A549 (cell line): Measurements from ENCODE around the gene DMP1. TPM values are rescaled to one million over a fixed set of nuclear protein-coding genes. Genes with fewer than 3 reads are reported as not detected.

ENCODE experiments used
- ATAC-seq, 2 experiments: fragments of 200-7000 bp in 1 of 2; fragments of >200 bp in 1 of 2; cut with Nextera tagmentation in 1 of 2; cut with Tn5 transposase in 1 of 2; 3 replicates each; pipeline versions ENCODE4 v1.8.0 to v1.9.1; 2018 to 2020; ENCODE audit warnings: mild to moderate bottlenecking in 1 of 2, moderate library complexity in 1 of 2
- CTCF ChIA-PET: fragments of 300-600 bp; sonication (Branson Sonifier 250); formaldehyde crosslinking; extraction: SDS; loops from one replicate; lab custom pipeline; 2021; ENCODE audit warnings: antibody characterized with exemption, inconsistent platforms; lab: Yijun Ruan, JAX
- POLR2A ChIA-PET: fragments of 350-600 bp; formaldehyde crosslinking; extraction: SDS; loops from one replicate; lab custom pipeline; 2021; ENCODE audit warnings: antibody characterized with exemption, inconsistent platforms; lab: Yijun Ruan, JAX
- DNase-seq, 2 experiments: peaks; one replicate each; pipeline versions ENCODE4 v3.0.0 to v3.0.0-alpha.2; 2011 to 2016; ENCODE audit warnings: low read depth in 1 of 2, low spot score in 1 of 2
- FAIRE-seq: peaks from 2 replicates; lab custom pipeline; 2011; peaks lifted over from hg19 to GRCh38; lab: Jason Lieb, UNC
- H3K27ac ChIP-seq, 2 experiments: fragments of >200 bp; sonication (Bioruptor Twin); formaldehyde crosslinking; 3 replicates each; pipeline ENCODE4 v1.5.1; 2016 to 2017
- H3K4me1 ChIP-seq: fragments of >200 bp; sonication (Bioruptor Twin); formaldehyde crosslinking; 3 replicates; pipeline ENCODE4 v1.6.1; 2016
- H3K4me2 ChIP-seq: fragments of >200 bp; sonication (Bioruptor Twin); formaldehyde crosslinking; 3 replicates; pipeline ENCODE4 v1.6.1; 2016
- H3K4me3 ChIP-seq: fragments of >200 bp; sonication (Bioruptor Twin); formaldehyde crosslinking; 3 replicates; pipeline ENCODE4 v1.5.1; 2016
- H3K9me3 ChIP-seq: fragments of >200 bp; sonication (Bioruptor Twin); formaldehyde crosslinking; 3 replicates; pipeline ENCODE4 v1.6.1; 2016
- CBX2 ChIP-seq: fragments of 200-600 bp; sonication (generic); IDR thresholded peaks from 2 replicates; pipeline ENCODE4 v1.6.1; 2016; ENCODE audit warnings: low read depth, mild to moderate bottlenecking, borderline replicate concordance
- CBX8 ChIP-seq: fragments of 200-600 bp; sonication (generic); IDR thresholded peaks from 2 replicates; pipeline ENCODE4 v1.6.1; 2016
- CHD4 ChIP-seq: fragments of 200-600 bp; sonication (generic); IDR thresholded peaks from 2 replicates; pipeline ENCODE4 v1.6.1; 2016; ENCODE audit warnings: antibody characterized with exemption, mild to moderate bottlenecking, borderline replicate concordance
- E2F6 ChIP-seq: IDR thresholded peaks from 2 replicates; pipeline ENCODE4 v1.6.1; 2012; ENCODE audit warnings: low read depth, borderline replicate concordance
- EHF ChIP-seq: fragments of 250-450 bp; sonication (Bioruptor Pico); IDR thresholded peaks from 2 replicates; pipeline ENCODE4 v1.5.0; 2020; ENCODE audit warnings: mild to moderate bottlenecking
- EHMT2 ChIP-seq: fragments of 200-600 bp; sonication (generic); IDR thresholded peaks from 2 replicates; pipeline ENCODE4 v1.6.1; 2016; ENCODE audit warnings: antibody characterized with exemption, low read depth, mild to moderate bottlenecking, moderate library complexity
- EP300 ChIP-seq, 2 experiments: fragments of >200 bp; sonication (Bioruptor Twin); formaldehyde crosslinking; IDR thresholded peaks; 2 replicates in 1 of 2; 3 replicates in 1 of 2; pipeline ENCODE4 v1.6.1; 2016 to 2017
- FOSL2 ChIP-seq, 2 experiments: fragments of 450-650 bp in 1 of 2; fragments of >200 bp in 1 of 2; sonication (Bioruptor Twin) in 1 of 2; formaldehyde crosslinking; IDR thresholded peaks; 2 replicates each; pipeline versions ENCODE4 v1.5.0 to v1.6.1; 2016 to 2020; ENCODE audit warnings: mild to moderate bottlenecking in 1 of 2, moderate library complexity in 1 of 2
- FOXS1 ChIP-seq: fragments of 250-450 bp; sonication (Bioruptor Pico); IDR thresholded peaks from 2 replicates; pipeline ENCODE4 v1.5.0; 2020; ENCODE audit warnings: mild to moderate bottlenecking, moderate library complexity
- HES2 ChIP-seq: fragments of >200 bp; sonication (Bioruptor Twin); formaldehyde crosslinking; IDR thresholded peaks from 2 replicates; pipeline ENCODE4 v1.6.1; 2016
- HOXB13 ChIP-seq: fragments of 250-450 bp; sonication (Bioruptor Pico); IDR thresholded peaks from 2 replicates; pipeline ENCODE4 v1.5.0; 2020; ENCODE audit warnings: low read depth, mild to moderate bottlenecking, moderate library complexity
- HOXB5 ChIP-seq: fragments of 250-450 bp; sonication (Bioruptor Pico); IDR thresholded peaks from 2 replicates; pipeline ENCODE4 v1.5.0; 2020; ENCODE audit warnings: mild to moderate bottlenecking, moderate library complexity
- JUNB ChIP-seq: fragments of >200 bp; sonication (Bioruptor Twin); formaldehyde crosslinking; IDR thresholded peaks from 2 replicates; pipeline ENCODE4 v1.6.1; 2016
- KDM1A ChIP-seq: fragments of 200-600 bp; sonication (generic); IDR thresholded peaks from 2 replicates; pipeline ENCODE4 v1.6.1; 2016; ENCODE audit warnings: low read depth, mild to moderate bottlenecking
- KDM5A ChIP-seq: fragments of 200-600 bp; sonication (generic); IDR thresholded peaks from 2 replicates; pipeline ENCODE4 v1.6.1; 2016; ENCODE audit warnings: antibody characterized with exemption, mild to moderate bottlenecking
- MAFK ChIP-seq: fragments of 450-650 bp; IDR thresholded peaks from 2 replicates; pipeline ENCODE4 v1.6.1; 2014; ENCODE audit not compliant: partially characterized antibody
- MAX ChIP-seq: IDR thresholded peaks from 2 replicates; pipeline ENCODE4 v1.6.1; 2012
- NFE2L2 ChIP-seq: fragments of 150-350 bp; conservative IDR thresholded peaks from 2 replicates; pipeline ENCODE4 v1.6.1; 2014; ENCODE audit warnings: low read length
- NPAS2 ChIP-seq: fragments of 250-450 bp; sonication (Bioruptor Pico); IDR thresholded peaks from 2 replicates; pipeline ENCODE4 v1.8.0; 2022; ENCODE audit warnings: mild to moderate bottlenecking, moderate library complexity, borderline replicate concordance
- POLR2A ChIP-seq: IDR thresholded peaks from 2 replicates; pipeline ENCODE4 v1.6.1; 2012; ENCODE audit warnings: mild to moderate bottlenecking, low read length
- POLR2AphosphoS2 ChIP-seq: conservative IDR thresholded peaks from 2 replicates; pipeline ENCODE4 v1.6.1; 2012; ENCODE audit warnings: low read length, improper control_type of control experiment, inconsistent platforms
- RAD21 ChIP-seq, 2 experiments: fragments of >200 bp in 1 of 2; sonication (Bioruptor Twin) in 1 of 2; formaldehyde crosslinking in 1 of 2; IDR thresholded peaks in 1 of 2; conservative IDR thresholded peaks in 1 of 2; 2 replicates in 1 of 2; 3 replicates in 1 of 2; pipeline ENCODE4 v1.6.1; 2012 to 2018; ENCODE audit warnings: inconsistent platforms in 1 of 2
- RARB ChIP-seq: fragments of 250-450 bp; sonication (Bioruptor Pico); IDR thresholded peaks from 2 replicates; pipeline ENCODE4 v1.8.0; 2021; ENCODE audit warnings: mild to moderate bottlenecking, moderate library complexity
- RCOR1 ChIP-seq: fragments of 150-350 bp; IDR thresholded peaks from 2 replicates; pipeline ENCODE4 v1.6.1; 2014; ENCODE audit warnings: antibody characterized with exemption, low read length, low read depth
- RFX5 ChIP-seq: fragments of 450-650 bp; IDR thresholded peaks from 2 replicates; pipeline ENCODE4 v1.7.1; 2014; ENCODE audit warnings: antibody characterized with exemption, mild to moderate bottlenecking, moderate library complexity
- SMC3 ChIP-seq: fragments of >200 bp; sonication (Bioruptor Twin); formaldehyde crosslinking; IDR thresholded peaks from 3 replicates; pipeline ENCODE4 v1.6.1; 2018; ENCODE audit warnings: inconsistent platforms
- SREBF2 ChIP-seq: fragments of 450-650 bp; IDR thresholded peaks from 2 replicates; pipeline ENCODE4 v1.6.1; 2014; ENCODE audit warnings: mild to moderate bottlenecking, moderate library complexity
- TFCP2L1 ChIP-seq: fragments of 250-450 bp; sonication (Bioruptor Pico); IDR thresholded peaks from 2 replicates; pipeline ENCODE4 v1.5.0; 2021; ENCODE audit warnings: mild to moderate bottlenecking
- TP53 ChIP-seq: fragments of 250-450 bp; sonication (Bioruptor Pico); IDR thresholded peaks from 2 replicates; pipeline ENCODE4 v1.5.0; 2021; ENCODE audit warnings: mild to moderate bottlenecking, moderate library complexity
- ZFP36 ChIP-seq: fragments of 450-650 bp; IDR thresholded peaks from 2 replicates; pipeline ENCODE4 v1.6.1; 2014; ENCODE audit warnings: borderline replicate concordance; ENCODE audit not compliant: partially characterized antibody
- WGBS: methylation state at CpG from one replicate; pipeline ENCODE4 v1.1.6; 2017; ENCODE audit errors: missing lambda C conversion rate; 5-methylcytosine and 5-hydroxymethylcytosine counted together
- polyA plus RNA-seq, 4 experiments: library from polyadenylated mRNA; depleted of rRNA in 3 of 4; stranded (reverse); fragments of >200 nt; fragmentation: RNase III in 1 of 4; extraction: RNeasy Plus Mini Kit Qiagen cat#74134 plus additional on column Dnase treatment in 1 of 4; gene quantifications; 2 replicates in 3 of 4; 3 replicates in 1 of 4; pipeline ENCODE4 v1.2.3, GENCODE V29; 2011 to 2017
- TF ChIP-seq, protein P1 (sequence below): fragments of 150-350 bp; IDR thresholded peaks from 2 replicates; pipeline ENCODE4 v1.6.1; 2014; ENCODE audit warnings: low read depth, mild to moderate bottlenecking, low read length

DMP1 gene
- polyA plus RNA-seq, 2 of the 4 experiments (the other 2 are of a cell fraction): not detected

DNA sequence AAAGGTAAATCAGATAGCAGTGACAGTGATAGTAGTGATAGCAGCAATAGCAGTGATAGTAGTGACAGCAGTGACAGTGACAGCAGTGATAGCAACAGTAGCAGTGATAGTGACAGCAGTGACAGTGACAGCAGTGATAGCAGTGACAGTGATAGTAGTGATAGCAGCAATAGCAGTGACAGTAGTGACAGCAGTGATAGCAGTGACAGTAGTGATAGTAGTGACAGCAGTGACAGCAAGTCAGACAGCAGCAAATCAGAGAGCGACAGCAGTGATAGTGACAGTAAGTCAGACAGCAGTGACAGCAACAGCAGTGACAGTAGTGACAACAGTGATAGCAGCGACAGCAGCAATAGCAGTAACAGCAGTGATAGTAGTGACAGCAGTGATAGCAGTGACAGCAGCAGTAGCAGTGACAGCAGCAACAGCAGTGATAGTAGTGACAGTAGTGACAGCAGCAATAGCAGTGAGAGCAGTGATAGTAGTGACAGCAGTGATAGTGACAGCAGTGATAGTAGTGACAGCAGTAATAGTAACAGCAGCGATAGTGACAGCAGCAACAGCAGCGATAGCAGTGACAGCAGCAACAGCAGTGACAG lies 35.7 kb upstream of the DMP1 start:
- no peak for FAIRE-seq
- H3K4me2 ChIP-seq: no peak overlapping the region
- no peaks in the 10 kb centered on the region for H3K9me3 ChIP-seq
- no peak for ATAC-seq
- H3K27ac ChIP-seq: no peak overlapping the region
- no peaks in the 10 kb centered on the region for H3K4me1 ChIP-seq
- ChIA-PET POLR2A (no interaction called here), CTCF (no interaction called here)
- no peak overlapping the region for H3K4me3 ChIP-seq
- no peak for DNase-seq
- no peak for TF ChIP-seq EP300 (IDR thresholded peaks at IDR 0.05)
- TF ChIP-seq TFCP2L1: no peak
- no peak for TF ChIP-seq FOXS1
- TF ChIP-seq E2F6: no peak
- TF ChIP-seq RFX5: no peak
- no peak for TF ChIP-seq JUNB
- no peak for TF ChIP-seq MAX
- TF ChIP-seq NFE2L2: no peak
- TF ChIP-seq POLR2AphosphoS2: no peak
- no peak for TF ChIP-seq RAD21 (conservative IDR thresholded peaks at IDR 0.05 in 1 of 2, IDR thresholded peaks at IDR 0.05 in 1 of 2)
- TF ChIP-seq HES2: no peak
- TF ChIP-seq CHD4: no peak
- TF ChIP-seq SREBF2: no peak
- TF ChIP-seq RARB: no peak
- TF ChIP-seq ZFP36: no peak
- no peak for TF ChIP-seq HOXB13
- no peak for TF ChIP-seq KDM5A
- TF ChIP-seq, protein P1, sequence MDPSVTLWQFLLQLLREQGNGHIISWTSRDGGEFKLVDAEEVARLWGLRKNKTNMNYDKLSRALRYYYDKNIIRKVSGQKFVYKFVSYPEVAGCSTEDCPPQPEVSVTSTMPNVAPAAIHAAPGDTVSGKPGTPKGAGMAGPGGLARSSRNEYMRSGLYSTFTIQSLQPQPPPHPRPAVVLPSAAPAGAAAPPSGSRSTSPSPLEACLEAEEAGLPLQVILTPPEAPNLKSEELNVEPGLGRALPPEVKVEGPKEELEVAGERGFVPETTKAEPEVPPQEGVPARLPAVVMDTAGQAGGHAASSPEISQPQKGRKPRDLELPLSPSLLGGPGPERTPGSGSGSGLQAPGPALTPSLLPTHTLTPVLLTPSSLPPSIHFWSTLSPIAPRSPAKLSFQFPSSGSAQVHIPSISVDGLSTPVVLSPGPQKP: no peak
- 67% methylated on average over 4 of the region's 4 CpGs for WGBS

- no peak overlapping the region for H3K4me2 ChIP-seq
- FAIRE-seq (no peak), ATAC-seq (no peak), DNase-seq (no peak)
- POLR2A ChIA-PET: no interaction called here
- 62% methylated on average over 9 of the region's 9 CpGs for WGBS
- TF ChIP-seq POLR2AphosphoS2: no peak
- TF ChIP-seq NFE2L2: no peak
- no peak for TF ChIP-seq CBX8
- no peak for TF ChIP-seq NPAS2
- no peak for TF ChIP-seq SMC3
- no peak for TF ChIP-seq POLR2A
- TF ChIP-seq KDM1A: no peak
- no peak for TF ChIP-seq TP53
- no peak for TF ChIP-seq KDM5A
- no peak for TF ChIP-seq E2F6
- no peak for TF ChIP-seq RCOR1
- no peak for TF ChIP-seq HOXB5
- TF ChIP-seq CBX2: no peak
- no peak for TF ChIP-seq EHF
- TF ChIP-seq EHMT2: no peak
- TF ChIP-seq FOSL2 (IDR thresholded peaks at IDR 0.05): no peak
- no peak for TF ChIP-seq FOSL2 (CRISPR knock-in tag; IDR thresholded peaks at IDR 0.05)
- no peak for TF ChIP-seq MAFK
- H3K27ac ChIP-seq: no peak overlapping the region
- CTCF ChIA-PET: no interaction called here
- H3K4me1 ChIP-seq: no peaks in the 10 kb centered on the region
- H3K9me3 ChIP-seq: no peaks in the 10 kb centered on the region
- H3K4me3 ChIP-seq: no peak overlapping the region
Observed at GRCh38 chr4:87616268-87616667, 33.8 kb upstream of the DMP1 start.
